NOMO-1 treated with DMSO at 0.1 percent for 48 hours (cell line): ENCODE data around the gene C14orf132.
"Not testable (repeated sequence)": the region's sequence is repeated elsewhere in the genome, so short reads cannot be mapped to it uniquely, and the experiment has no call there.

Experiments
- DNase-seq: peaks from one replicate; lab custom pipeline; 2025; ENCODE audit not compliant: unreplicated experiment; lab: John Stamatoyannopoulos, UW

The C14orf132 gene

GRCh38 chr14:96058576-96059200 lies 19.5 kb downstream of the C14orf132 start:
- no peak for DNase-seq

DNA sequence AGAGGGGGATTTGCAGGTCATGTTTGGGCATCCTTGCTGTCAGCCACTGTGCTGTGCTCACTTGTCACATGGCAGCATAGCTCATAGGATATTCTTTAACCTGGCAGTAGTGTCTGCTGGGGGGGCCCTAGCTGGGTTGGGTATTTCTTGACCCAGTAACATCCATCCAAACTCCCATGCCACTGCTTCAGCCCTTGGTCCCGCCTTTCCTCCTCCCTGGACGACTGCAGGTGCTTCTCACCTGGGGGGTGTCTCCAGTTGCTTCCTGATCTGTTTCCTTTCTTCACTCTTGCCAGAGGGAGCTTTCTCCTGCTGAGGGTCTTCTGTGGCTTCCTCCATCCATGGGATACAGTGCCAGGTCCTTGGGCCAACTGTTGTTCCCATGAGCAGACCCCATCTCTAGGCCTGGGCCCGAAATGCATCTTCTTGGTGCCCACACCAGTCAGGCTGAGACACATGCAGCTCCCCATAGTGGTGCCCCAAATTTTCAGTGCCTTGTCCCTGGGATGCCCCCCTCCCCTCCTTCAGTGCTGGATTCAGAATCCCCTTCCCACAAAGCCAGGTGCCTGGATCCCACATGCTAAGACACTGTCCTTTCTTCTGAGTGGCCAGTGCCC lies 20.5 kb downstream of the C14orf132 start:
- DNase-seq = no peak

DNA sequence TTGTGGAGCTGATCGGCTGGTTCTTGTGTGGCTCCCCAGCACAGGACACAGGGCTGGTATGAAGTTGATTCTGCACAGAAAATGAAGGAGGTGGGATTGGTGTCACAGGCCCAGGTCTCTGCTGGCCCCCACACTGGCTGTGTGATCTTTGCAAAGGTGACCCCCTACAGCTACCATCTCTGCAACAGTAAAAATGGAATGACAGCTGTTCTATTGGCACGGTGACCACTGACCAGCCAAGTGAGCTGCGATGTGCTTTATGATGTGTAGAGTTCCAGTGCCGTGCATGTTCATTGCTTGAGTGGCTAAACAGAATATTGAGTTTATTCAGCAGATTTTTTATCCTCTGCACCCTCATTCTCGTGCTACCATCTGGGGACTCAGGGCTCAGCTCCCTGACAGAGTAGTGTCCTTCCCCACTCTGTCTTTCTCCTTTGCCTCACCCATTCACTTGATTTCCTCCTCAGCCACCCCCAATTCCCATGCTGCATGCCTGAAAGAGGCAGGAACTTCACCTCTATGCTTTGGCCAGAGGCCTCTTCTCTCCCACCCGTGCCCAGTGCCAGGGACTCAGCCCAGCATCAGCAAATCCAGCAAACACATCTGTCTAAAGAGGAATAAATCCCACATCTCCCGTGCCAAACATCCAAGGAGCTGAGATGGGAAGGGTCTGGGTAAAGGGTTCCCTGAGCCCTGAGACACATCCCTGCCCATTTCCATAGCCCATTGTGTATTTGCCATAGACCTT lies 21.2 kb downstream of the C14orf132 start:
- no peak for DNase-seq

DNA sequence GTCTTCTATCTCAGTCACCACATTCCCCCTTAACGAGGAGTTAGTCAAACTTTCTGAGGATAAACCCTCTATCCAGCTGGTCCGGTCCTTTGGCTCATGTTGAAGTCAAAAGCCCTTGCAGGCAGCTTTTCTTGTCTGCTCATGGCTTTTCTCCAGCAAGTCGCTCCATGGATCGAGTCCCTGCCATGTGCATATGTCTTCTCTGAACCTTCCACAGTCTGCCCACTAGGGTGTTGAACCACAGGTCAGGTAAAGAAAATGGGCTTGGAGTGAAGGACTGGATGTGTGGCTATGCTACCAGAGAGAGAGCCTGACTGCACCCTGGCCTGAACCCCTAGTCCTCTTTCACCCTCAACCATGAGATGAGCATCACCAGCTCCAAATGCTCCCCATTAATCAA lies 22.8 kb downstream of the C14orf132 start:
- no peak for DNase-seq

DNA sequence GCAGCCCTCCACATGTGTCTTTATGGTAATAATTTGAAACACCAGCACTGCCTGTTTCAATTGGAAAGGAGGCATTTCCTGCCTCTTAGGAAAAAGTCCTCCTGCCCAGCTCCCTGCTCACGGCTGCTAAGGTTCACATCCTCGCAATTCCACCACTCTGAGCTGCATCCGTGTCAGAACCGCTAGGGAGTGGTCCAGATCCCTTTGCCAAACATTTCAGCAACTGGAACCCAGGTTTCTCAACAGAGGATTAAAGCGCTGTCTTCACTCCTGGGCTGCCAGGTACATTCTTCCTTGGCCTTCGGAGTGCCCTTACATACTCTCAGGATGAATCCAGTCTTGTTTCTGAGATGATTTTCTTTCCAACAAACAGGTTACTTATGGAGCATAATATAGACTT lies 23.3 kb downstream of the C14orf132 start:
- no peak for DNase-seq

DNA sequence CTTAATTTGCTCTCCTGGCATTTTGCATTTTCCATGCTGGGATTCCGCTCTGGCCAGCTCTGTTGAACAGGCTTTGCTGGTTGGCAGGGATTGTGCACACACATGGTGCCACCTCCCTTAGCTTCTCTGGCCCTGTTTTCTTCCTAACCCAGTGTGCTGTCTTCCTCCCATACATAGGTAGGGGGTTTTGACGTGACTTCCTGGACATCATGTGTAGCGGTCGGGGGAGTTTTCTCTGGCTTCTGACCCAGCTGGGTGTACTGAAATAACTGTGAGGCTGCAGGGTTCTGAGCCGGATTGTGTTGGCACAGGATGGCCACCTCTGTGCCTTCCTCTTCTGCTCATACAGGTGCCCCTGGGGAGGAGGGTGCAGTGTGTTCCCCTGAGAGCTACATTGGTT lies 25.7 kb downstream of the C14orf132 start:
- DNase-seq = no peak

DNA sequence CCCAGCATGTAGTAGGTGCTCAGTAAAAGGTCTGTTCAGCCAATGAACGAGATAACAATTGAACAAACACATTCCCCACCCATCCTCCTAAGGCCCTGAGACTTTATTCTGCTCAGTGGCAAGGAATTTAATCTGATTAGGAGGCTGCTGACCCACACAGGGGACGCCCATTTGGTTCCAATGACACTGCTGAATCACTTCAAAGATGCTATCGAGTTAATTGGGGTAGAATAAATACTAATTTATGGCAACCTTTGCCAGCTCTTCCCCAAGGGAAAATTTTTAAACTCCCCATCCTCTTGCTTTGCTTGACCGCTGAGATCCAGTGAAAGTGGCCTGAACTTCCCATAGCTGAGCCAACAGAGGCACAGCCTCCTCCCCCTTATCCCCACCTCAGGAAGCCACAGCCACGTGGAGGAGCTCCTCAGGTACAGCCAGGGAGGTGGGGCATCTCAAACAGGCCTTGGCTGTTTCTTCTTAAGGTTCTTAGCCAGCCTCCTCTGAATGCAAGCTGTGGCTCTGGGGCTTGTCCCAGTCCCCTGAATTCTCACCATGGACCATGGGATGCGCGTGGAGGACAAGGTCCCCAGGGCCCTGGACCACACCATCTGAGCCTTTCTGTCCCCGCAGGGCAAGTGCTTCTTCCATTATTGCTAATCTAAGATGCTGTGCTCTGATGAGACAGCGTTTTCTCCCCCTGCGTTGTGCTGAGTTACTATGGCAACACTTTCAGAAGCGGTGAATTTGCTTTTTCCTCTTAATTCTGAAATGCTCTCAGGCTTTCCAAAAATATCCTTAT lies 26.7 kb downstream of the C14orf132 start:
- DNase-seq = no peak

- no peak for DNase-seq
These were observed 27.8 kb downstream of the C14orf132 start for GRCh38 chr14:96066976-96067375.

DNA sequence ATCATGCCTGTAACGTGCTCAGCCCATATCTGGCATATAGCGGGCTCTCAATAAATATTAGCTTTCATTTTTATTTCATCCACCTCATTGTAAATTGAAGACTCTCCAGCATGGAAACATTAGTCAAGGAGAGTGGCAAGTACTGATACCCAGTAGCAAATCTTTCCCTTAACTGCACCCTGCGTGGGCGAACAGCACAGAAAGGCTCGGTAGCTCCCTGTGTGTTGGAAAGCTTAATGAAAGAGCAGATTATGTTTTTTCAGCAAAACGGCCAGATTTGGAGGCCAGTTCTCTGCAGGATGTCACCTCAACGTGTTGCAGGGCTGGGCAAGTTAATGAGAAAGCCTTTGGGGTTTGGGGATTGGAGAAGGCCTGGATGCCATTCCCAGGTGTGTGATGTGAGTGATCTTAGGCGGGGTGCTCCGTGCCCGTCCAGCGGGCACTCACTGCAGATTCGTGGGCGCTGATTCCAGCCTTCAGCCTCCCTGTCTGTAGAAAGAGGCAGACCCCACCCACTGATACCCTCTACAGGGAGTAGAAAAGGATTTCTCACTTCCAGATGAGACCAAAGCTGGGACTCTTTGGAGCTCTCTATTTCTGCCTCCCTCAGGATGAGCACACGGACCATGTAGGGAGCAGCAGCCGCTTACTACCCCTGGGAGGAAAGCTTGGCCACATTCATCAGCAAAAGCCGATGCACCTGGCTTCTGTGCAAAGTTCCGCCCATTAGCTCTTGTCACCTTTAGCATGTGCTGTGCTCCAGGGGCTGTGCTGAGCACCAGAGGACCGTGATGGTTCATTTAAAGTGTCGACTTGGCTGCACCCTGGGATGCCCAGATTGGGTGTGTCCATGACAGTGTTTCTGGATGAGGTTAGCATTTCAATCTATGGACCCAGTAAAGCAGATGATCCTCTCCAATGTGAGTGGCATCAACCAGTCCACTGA lies 29.1 kb downstream of the C14orf132 start:
- no peak for DNase-seq

DNA sequence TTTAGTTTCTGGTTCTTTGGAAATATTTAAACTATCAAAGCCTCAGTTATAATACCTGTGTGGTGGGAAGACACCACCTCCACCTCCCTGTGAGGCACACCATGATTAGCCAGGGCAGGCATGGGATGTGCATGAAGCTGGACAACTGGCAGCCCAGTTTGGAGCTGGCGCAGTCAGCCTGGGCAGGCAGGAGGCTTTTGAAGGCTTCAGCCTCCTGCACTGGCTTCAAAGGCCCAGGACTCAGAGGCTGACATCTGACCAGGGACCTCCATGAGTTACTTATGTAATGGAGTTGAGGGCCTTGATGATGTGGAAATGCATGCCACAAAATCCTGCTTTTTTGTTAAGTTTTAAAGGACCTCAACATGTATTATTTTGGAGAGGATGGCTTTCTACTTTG lies 30.3 kb downstream of the C14orf132 start:
- DNase-seq = no peak

DNA sequence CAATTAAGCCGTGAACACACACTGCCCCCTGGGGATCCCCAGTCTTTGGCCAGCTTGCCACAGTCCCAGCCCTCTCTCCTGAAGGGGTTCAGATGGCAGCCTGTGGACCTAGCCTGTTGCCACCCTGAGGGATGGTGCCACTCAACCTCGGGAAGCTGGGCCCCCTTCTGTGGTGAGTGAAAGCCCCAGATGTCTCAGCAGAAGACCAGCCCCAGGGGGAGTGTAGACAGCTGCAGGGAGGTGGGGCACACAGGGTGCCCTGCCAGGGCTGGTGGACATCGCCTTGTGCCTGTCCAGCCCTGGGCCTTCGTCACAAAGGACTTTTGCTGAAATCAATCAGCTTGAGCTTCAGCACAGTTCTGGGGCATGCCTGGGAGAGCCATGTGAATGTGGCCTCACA lies 32.4 kb downstream of the C14orf132 start:
- DNase-seq = no peak

GRCh38 chr14:96072076-96072475 lies 32.9 kb downstream of the C14orf132 start:
- DNase-seq = no peak

- no peak for DNase-seq
These were observed 33.6 kb downstream of the C14orf132 start for GRCh38 chr14:96072746-96073145.

GRCh38 chr14:96073260-96074039 lies 34.3 kb downstream of the C14orf132 start:
- DNase-seq = not testable (repeated sequence)

DNA sequence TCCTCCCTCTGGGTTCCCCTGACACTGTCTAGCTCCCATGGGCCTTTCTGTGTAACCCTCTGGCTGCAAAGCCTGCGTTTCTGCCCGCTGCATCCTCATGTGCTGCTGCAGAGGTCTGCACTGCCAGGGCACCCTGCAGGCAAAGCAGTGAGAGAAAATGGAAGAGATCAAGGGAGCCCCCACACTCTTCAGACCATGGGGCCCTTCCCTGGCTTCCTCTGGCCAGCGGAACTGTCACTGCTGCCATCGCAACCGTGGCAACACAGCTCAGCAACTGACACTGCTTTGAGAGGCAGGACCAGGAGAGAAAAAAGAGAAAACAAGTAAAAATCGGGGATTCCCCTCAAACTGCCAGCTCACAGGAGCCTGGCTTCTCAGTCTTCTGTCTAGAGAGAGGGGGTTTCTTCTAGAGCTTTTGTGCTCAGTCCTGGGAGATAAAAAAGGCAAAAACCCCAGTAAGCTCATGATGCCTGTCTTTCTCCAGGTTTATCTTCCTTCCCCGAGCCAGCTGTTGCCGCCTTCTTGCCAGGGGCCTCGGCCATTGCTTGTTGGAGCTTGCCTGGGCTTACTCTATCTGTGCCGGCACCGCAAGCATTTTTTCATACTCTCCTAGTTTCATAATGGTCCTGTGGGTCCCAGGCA lies 38.9 kb downstream of the C14orf132 start:
- no peak for DNase-seq

DNA sequence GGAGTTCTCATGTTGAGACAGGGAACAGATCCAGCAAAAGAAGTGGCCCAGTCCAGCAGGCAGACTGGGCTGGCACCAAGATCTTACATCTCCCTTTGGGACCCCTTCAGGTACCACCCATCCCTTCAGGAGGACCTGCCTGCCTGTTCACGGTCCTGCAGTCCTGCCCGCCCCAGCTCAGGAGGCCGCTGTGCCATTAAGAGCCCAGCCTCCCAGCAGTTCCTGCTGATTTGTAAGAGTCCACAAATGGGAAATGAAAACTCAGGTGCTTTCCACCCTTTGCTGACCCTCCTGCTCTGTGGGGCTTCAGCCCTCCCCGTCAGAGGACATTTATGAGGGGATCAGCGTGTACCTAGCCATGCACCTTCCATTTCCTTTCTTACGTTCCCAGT lies 39.5 kb downstream of the C14orf132 start:
- no peak for DNase-seq

GRCh38 chr14:96079066-96079465 lies 39.9 kb downstream of the C14orf132 start:
- no peak for DNase-seq

GRCh38 chr14:96080571-96080970 lies 41.4 kb downstream of the C14orf132 start:
- DNase-seq = no peak

DNA sequence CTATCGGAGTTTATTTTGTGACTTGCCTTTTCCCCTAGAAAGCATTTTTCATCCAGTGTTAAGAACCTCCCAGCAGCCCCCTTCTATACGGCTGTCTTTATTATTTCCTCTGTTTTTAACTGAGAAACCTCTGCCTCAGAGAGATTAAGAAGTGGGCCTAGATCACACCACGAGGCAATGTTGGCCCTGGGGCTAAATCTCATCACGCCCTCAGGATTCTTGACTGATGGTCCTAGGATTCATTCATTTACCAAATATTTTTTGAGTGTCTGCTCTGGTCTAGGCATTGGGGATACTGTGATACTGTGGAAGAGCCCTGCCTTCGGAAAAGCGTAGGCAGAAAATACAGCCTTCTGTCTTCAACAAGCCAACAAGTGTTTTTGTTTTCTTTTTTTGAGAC lies 42.1 kb downstream of the C14orf132 start:
- DNase-seq = no peak
